Type B pancreatic cell (in vitro differentiated cells): ENCODE data around the gene RFX1. TPM values are rescaled to one million over a fixed set of nuclear protein-coding genes. Genes with fewer than 3 reads are reported as not detected.

Experiments
- DNase-seq: peaks from one replicate; pipeline ENCODE4 v3.0.0; 2021; ENCODE audit warnings: mixed read lengths; ENCODE audit not compliant: unreplicated experiment; ENCODE audit errors: extremely low spot score
- H3K27ac Mint-ChIP-seq: 2 replicates; pipeline ENCODE4 v1.8.0; 2021; ENCODE audit warnings: mild to moderate bottlenecking, mixed read lengths
- H3K27me3 Mint-ChIP-seq: 2 replicates; pipeline ENCODE4 v1.8.0; 2021; ENCODE audit warnings: mixed read lengths
- H3K36me3 Mint-ChIP-seq: 2 replicates; pipeline ENCODE4 v1.8.0; 2021; ENCODE audit warnings: mixed read lengths
- H3K4me1 Mint-ChIP-seq: one replicate; pipeline ENCODE4 v1.8.0; 2021; ENCODE audit warnings: mixed read lengths; ENCODE audit not compliant: unreplicated experiment
- H3K4me3 Mint-ChIP-seq: 2 replicates; pipeline ENCODE4 v1.8.0; 2021; ENCODE audit warnings: mild to moderate bottlenecking, mixed read lengths
- H3K9me3 Mint-ChIP-seq: 2 replicates; pipeline ENCODE4 v1.8.0; 2021; ENCODE audit warnings: mixed read lengths
- total RNA-seq: library from RNA; stranded (reverse); gene quantifications from 2 replicates; pipeline ENCODE4 v1.2.1, GENCODE V29; 2021; ENCODE audit warnings: low replicate concordance
- TF ChIP-seq, protein P1 (sequence below): fragments of 200-600 bp; sonication (generic); conservative IDR thresholded peaks from 2 replicates; pipeline ENCODE4 v1.5.0; 2021; ENCODE audit warnings: antibody characterized with exemption, mild to moderate bottlenecking

The RFX1 gene
- total RNA-seq, 1 donor from 2014 or later: 19.3 TPM

DNA sequence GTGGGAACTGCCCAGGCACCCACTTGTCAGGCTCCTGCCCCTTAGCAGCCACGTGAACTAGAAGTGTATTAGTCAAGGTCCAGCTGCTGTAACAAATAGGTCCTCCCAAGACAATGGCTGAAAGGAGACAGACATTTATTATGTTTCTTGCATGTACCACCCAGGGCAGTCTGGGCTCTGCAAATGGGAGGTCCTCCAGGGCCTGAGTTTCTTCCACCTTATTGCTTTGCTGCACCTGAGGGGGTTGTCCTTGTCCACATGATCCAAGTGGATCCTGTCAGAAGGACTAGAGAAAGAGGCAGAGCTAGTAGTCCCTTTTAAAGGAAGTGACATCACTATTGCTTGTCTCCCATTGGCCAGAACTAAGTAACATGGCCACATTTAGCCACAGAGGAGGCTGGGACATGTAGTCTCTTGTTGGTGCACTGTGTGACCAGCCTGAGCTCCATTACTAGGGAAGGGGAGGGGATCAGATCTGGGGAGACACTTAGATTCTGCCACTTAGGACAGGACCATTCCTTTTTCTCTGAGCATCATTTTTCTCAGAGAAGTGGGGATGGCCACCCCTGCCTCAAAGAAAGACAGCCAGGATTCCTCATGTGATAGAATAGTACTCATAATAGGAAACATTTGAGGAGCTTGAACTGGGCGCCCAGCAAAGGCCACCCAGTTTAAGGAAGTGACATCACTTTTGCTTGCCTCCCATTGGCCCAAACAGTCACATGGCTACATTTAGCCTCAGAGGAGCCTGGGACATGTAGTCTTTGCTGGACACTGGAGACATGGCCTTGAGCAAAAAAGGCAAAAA is 85.0 kb downstream of the RFX1 start:
- TF ChIP-seq, protein P1, sequence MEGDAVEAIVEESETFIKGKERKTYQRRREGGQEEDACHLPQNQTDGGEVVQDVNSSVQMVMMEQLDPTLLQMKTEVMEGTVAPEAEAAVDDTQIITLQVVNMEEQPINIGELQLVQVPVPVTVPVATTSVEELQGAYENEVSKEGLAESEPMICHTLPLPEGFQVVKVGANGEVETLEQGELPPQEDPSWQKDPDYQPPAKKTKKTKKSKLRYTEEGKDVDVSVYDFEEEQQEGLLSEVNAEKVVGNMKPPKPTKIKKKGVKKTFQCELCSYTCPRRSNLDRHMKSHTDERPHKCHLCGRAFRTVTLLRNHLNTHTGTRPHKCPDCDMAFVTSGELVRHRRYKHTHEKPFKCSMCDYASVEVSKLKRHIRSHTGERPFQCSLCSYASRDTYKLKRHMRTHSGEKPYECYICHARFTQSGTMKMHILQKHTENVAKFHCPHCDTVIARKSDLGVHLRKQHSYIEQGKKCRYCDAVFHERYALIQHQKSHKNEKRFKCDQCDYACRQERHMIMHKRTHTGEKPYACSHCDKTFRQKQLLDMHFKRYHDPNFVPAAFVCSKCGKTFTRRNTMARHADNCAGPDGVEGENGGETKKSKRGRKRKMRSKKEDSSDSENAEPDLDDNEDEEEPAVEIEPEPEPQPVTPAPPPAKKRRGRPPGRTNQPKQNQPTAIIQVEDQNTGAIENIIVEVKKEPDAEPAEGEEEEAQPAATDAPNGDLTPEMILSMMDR: no peak
- H3K9me3 Mint-ChIP-seq: no peaks in the 10 kb centered on the region
- peaks cover 25% of the 10 kb centered on the region for H3K36me3 Mint-ChIP-seq

DNA sequence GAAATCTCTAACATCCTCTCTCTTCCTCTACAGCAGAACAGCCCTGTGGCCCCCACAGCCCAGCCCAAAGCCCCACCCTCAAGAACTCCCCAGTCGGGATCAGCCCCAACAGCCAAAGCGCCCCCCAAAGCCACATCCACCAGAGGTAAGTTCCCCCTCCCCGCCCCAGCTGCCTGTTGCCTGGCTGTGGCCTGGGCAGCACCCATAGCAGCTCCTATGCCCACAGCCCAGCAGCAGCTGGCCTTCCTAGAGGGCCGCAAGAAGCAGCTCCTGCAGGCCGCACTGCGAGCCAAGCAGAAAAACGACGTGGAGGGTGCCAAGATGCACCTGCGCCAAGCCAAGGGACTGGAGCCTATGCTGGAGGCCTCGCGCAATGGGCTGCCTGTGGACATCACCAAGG is 85.6 kb downstream of the RFX1 start:
- Mint-ChIP-seq H3K4me3 (no peak overlapping the region), H3K27ac (no peak overlapping the region), H3K4me1 (no peaks in the 10 kb centered on the region), H3K9me3 (no peaks in the 10 kb centered on the region), H3K36me3 (peaks cover 25% of the 10 kb centered on the region), H3K27me3 (no peaks in the 10 kb centered on the region)
- TF ChIP-seq, protein P1: no peak
- no peak for DNase-seq

More for the DNA sequence above, 85.0 kb downstream of the RFX1 start:
- H3K4me1 Mint-ChIP-seq: no peaks in the 10 kb centered on the region
- no peak overlapping the region for H3K4me3 Mint-ChIP-seq
- no peak for DNase-seq
- no peak overlapping the region for H3K27ac Mint-ChIP-seq
- no peaks in the 10 kb centered on the region for H3K27me3 Mint-ChIP-seq

DNA sequence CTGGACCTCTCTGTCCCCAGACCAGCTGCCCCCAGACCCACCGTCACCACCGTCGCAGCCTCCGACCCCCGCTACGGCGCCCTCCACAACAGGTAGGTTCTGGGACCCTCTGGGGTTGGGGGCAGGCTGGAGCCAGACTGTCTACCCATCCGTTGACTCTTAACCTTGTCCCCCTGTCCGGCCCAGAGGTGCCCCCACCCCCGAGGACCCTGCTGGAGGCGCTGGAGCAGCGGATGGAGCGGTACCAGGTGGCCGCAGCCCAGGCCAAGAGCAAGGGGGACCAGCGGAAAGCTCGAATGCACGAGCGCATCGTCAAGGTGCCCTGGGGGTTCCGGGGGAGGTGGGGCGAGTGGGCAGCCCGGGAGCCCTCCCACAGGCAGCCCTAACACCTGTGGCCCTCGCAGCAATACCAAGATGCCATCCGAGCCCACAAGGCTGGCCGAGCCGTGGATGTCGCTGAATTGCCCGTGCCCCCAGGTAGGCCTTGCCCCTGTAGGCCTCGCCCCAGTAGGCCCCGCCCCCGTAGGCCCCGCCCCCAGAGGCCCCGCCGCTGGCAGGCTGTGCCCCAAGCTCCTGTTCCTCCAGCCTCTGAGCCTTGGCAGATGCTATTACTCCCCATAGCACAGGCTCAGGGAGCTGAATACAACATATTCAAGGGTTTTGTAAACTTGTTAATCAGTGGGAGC is 87.3 kb downstream of the RFX1 start:
- H3K4me3 Mint-ChIP-seq: no peak overlapping the region
- no peaks in the 10 kb centered on the region for H3K9me3 Mint-ChIP-seq
- peaks cover 18% of the 10 kb centered on the region for H3K36me3 Mint-ChIP-seq
- DNase-seq: no peak
- no peaks in the 10 kb centered on the region for H3K4me1 Mint-ChIP-seq
- TF ChIP-seq, protein P1: no peak
- H3K27ac Mint-ChIP-seq: no peak overlapping the region
- no peaks in the 10 kb centered on the region for H3K27me3 Mint-ChIP-seq

DNA sequence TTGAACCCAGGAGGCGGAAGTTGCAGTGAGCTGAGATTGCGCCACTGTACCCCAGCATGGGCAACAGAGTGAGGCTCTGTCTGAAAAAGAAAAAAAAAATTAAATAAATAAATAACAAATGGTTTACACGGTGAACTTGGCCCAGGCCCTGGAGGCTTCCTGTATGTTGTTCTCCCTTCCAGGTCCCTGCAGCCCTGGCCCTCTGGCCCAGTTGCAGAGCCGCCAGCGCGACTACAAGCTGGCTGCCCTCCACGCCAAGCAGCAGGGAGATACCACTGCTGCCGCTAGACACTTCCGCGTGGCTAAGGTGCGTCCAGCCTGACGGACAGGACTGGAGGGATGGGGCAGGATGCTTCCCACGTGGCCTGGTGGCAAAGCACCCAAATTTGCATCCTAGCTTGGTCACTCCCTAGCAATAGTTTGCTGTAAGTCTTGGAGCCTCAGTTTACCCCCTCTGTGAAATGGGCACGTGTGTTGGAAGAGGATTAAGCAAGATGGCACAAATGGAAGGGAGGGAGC is 88.2 kb downstream of the RFX1 start:
- Mint-ChIP-seq H3K4me1 (no peaks in the 10 kb centered on the region), H3K36me3 (peaks cover 18% of the 10 kb centered on the region), H3K4me3 (no peak overlapping the region), H3K27me3 (no peaks in the 10 kb centered on the region), H3K9me3 (no peaks in the 10 kb centered on the region), H3K27ac (no peak overlapping the region)
- DNase-seq: no peak
- TF ChIP-seq, protein P1: no peak

DNA sequence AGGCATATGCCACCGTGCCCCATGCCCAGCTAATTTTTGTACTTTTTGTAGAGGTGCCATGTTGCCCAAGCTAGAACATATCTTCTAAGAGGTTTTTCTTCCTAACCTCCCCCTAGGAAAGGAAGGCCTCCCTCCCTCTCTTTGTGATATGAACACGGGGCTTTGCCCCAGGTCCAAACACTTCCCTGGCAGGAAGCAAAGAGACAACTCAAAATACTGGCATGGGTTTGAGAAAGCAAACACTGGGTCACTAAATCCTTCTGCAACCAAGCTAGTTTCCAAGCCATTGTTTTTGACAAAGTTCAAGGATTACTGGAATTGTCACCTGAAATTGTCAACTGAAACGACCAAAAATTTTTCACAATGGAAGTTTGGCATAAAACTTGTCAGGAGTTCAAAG is 91.3 kb downstream of the RFX1 start:
- Mint-ChIP-seq H3K4me1 (no peaks in the 10 kb centered on the region), H3K4me3 (no peak overlapping the region), H3K36me3 (peaks cover 4% of the 10 kb centered on the region), H3K9me3 (no peaks in the 10 kb centered on the region), H3K27me3 (no peaks in the 10 kb centered on the region), H3K27ac (no peak overlapping the region)
- TF ChIP-seq, protein P1: no peak
- DNase-seq: no peak
